Activated CD8-positive, alpha-beta memory T cell treated with anti-CD3 and anti-CD28 coated beads, Interleukin-2, amount 50 U/mL, for 4 hours (primary cell): ENCODE measurements around the gene DSCAM.

ENCODE experiments used
- DNase-seq: peaks from one replicate; pipeline ENCODE4 v3.0.0-alpha.2; 2020

The DSCAM gene

DNA sequence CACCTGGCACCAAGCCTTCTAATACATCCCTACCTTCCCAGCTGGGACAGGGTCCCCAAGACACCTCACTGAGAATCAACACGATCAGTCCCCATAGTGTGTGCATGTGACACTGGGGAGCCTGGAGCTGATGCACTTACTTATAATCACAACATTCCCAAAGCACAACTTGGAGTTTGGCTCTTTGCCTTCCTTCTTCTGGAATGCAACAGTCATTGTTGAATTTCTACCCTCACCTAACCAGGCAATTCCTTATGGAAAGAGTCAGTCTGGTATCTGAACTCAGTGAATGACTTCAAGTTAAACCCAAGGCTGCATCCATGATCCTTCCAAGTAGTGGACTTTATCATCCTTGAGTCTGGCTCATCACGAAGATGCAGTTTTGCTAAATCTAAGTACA, 86.1 kb downstream of the DSCAM start:
- DNase-seq: no peak

DNA sequence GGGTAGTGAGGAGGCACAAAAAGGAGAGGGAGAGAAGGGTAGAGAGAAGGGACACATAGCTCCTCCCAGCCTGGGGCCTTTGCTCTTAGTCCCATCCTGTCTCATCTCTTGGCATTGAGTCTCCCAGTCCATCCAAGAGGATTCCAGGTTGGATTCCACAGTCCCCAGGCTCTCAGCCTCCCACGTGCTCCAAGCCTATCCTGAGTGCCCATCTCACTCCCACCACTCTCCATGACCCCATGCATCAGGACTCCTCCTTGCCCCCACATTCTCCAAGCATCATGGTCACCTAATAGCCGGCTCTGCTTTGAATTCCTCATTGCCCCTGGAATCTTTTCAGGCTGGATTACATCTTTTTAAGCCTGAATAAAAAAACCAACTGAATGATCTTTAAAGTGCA, 87.9 kb downstream of the DSCAM start:
- no peak for DNase-seq

DNA sequence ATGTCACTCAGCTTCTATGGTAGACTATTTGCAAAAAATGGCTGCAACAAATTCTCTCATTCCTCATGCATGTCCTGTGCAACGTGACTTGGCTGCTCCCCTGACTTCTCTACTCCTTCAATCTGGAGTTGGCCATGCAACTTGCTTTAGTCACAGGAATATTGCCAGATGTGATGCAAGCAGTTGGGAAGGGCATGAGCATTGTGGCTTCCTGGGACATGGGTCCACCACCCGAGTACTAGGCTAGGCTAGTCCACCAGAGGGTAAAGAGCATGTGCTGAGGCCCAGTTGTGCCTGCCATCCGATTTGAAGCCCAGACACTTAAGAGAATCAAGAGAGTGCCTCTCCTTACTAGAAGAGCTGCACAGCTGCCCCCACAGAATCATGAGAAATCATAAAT, 89.6 kb downstream of the DSCAM start:
- DNase-seq: no peak

DNA sequence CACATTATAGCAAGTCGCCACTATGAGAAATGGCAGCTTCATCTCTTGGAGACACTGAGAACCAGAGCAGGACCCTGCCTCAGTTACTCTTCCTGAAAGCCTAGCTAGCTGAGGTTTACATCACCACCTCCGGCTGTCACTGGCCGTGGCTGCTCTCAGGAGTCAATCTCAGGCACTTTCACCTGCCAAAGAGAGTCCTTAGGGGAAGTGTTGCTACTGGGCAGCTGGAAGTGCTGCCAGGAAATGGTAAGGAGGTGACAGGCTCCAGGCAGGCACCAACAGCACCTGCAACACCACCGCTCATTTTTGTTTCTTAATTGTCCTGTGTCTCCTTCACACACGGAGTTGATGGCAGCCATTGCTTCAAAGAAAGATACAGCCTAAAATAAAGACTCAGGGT, 92.5 kb downstream of the DSCAM start:
- no peak for DNase-seq

DNA sequence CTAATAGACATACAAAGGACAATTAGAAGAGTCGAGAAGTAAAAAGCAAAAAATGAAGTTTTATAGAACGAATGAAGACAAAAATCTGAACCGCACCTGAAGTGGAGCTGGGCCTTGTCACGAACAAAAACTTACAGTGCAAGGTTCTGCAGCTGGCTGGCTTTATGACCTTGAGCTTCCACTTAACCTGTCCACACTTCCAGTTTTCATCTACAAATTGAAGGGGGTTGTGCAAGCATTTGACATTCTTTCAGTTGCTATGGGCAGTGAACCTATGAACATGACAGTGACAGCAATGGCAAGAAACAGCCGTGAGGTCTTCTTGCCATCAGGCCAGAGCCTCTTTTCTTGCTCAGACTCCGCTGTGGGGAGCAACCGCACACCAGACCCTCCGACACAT, 93.2 kb downstream of the DSCAM start:
- no peak for DNase-seq

DNA sequence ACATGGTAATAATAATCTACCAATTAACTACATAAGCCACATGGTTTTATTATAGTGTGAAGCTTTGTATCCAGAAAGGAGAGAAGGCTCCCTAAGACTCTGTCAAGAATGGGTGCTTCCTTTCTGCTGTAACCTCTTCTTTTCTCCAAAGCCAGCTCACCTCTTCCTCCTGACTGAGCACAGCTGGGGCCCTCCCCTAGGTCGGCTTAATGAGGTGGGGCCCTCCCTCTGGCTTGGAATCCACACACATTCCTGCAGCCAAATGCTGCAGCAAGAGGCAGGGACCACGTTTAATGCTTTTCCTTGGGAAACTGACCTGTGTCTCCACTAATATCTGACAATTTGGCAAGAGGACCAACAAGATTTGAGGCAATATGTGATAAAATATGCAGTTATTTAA, 94.8 kb downstream of the DSCAM start:
- DNase-seq: no peak

DNA sequence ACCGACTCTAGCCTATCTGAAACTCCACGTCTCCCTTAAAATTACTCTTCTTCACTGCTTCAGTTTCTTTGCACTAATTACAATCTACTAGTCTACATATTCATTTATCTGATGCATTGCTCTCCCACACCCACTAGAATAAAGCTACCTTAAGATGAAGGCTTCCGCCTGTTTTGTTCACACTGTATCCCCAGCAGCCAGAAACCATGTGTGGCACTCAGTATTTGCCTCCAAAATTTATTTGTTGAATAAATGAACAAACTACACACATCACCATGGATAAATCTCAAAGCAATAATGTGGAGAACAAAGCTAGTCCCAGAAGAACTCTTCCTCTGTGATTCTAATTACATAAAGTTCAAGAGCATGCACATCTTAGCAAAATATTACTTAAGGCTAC, 95.7 kb downstream of the DSCAM start:
- DNase-seq: no peak

DNA sequence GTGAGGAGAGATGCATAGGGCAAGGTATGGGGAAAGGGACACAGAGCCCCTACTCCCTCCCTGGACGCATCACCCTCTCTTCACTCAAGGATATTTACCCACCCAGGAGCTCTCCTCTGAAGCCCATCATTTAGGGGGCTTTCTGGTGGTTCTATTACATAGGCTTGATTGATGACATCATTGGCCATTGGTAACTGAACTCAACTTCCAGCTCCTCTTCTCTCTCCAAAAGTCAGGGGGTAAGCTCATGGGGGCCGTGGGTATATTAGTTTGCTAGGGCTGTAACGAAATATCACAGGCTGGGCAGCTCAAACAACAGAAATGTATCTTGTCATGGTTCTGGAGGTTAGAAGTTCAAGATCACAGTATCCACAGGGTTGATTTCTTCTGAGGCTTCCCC, 110.8 kb downstream of the DSCAM start:
- no peak for DNase-seq

DNA sequence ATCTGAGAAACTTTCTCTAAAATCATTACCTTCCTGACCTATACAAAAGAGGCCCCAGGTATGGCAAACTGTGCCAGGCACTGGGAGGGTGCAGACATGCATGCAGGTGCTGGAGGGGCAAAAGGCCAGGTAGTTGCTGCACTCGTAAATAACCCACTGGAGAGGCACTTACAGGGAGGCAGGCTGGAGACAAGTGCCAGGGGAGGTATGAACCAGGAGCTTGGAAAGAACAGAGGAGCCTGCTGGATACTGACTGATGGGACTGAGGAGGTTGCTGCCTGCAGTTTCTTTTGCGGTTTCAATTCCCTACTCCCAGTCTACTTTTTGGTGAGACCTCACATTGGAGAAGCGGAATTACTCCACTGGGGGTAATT, 113.9 kb downstream of the DSCAM start:
- no peak for DNase-seq

DNA sequence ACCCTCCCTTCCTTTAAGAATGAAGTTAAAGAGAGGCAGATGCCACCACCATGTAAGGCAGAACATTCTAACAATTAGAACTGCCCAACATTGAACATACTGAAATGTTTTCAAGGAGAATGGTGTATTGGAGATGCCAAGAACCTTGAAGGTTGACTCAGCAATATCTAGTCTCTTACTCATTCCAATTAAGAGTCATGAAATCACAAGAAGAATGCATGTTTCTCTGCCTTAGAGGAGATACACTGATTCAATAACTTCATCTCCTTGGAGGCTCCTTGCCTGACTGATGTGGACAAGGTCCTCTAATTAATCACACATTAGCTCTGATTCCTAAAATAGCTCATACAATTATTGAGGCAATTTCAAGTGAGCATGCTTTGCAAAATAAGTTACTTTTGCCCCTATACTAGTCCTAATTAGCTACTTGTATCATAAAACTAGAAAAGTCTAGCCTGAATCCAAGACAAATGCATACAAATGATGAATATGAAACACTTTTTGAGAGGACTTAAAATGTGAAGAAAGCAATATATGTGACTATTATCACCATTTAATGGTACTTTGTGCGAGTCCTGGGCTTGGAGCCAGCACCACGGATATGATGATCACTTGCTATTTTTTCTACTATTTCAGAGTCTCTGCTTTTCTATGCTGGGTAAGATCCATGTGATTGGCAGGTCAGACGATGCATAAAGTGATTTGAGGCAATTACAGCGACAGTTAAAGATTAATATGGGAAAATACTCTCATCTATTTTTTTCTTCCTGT, 114.5 kb downstream of the DSCAM start:
- no peak for DNase-seq

DNA sequence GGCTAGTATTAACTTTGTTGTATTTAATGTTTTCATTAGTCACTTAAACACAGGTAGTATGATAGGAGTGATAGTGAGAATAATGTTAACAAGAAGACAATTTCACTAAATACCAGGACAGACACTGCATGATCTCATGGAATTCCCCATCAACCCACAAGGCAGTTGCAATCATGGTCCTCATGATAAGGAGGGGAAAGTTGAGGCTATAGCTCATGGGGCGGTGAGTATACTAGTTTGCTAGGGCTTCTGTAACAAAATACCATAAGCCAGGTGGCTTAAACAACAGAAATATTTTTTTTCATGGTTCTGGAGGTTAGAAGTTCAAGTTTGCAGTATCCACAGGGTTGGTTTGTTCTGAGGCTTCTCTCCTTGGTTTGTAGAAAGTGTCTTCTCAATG, 115.8 kb downstream of the DSCAM start:
- DNase-seq: no peak

DNA sequence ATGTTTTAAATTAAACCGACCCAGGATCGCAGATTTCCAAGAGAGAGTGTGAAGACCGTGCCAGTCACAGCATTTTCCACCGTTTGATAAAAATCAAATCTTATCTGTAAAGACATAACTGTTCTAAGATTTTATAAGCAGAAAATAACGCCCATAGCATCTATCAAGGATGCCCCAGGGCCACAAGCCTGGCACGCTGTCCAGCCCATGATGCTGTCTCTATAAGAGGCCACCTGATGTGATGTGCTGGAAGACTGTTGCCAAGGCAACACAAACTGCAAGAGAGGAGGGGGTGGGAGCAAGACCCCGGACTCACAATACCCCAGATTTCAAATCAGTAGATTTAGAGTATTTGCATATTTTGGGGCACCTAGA, 116.5 kb downstream of the DSCAM start:
- no peak for DNase-seq

DNA sequence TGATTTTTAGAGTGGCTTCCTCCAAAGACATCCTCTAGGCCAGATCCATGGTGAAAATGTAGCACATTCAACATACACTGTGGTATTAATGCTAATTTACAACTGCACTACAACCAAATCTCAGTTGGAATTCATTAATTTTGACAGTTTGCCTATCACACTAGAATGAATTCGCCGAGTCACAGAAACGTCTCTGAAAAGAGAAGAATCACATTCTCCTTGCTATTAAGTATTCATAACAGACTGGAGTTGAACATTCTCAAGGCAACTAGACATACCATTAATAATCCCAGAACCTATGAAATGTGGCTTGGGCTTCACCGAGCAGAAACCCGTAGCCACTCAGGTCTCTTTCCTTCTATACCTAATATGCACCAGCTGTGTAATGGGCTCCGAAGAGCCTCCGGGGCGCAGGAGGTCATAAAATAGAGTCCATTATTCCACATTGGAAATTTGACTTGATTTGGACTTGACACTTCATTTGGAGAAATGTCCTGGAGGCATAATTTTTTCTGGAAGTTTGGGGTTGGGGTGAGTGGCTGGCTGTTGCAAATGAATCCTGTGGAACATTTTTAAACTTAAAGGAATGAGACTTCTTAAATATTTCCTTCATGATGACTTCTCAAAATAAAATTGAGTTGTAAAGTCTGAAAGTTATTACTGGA, 117.1 kb downstream of the DSCAM start:
- no peak for DNase-seq

DNA sequence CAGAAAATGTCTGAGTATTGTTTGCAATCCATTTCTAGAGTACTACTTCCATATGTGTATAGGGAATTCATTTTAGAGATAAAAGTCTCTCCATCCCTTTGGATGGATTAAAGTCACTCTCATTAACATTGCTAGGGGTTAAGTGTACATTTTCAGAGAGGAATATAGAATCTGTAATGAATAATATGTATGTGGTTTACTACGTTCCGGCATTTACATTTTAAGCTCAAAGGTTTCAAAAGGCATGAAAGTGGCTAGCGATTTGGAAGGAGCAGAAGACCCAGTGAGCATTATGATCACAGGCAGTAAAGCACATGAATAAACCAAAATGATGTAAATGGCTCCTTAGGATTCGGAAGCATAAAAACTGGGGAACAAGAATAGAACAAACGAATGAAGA, 123.0 kb downstream of the DSCAM start:
- no peak for DNase-seq

DNA sequence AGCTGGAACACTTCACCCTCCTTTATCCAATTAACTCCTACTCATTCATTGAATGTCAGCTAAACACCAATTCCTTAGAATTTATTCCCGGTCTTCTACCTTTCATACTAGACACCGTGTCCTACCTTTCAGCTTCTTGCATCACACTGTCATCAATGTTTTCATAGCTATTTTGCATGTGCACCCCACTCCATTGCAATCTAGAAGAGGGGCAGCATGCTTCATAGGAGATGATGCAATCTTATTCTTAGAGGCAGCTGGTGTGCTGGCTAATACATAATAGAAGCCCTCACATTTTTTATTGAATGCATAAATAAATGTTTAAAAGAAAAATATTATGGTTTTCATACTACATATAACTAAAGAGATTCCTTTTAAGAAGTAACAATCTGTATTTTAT, 123.6 kb downstream of the DSCAM start:
- DNase-seq: no peak

DNA sequence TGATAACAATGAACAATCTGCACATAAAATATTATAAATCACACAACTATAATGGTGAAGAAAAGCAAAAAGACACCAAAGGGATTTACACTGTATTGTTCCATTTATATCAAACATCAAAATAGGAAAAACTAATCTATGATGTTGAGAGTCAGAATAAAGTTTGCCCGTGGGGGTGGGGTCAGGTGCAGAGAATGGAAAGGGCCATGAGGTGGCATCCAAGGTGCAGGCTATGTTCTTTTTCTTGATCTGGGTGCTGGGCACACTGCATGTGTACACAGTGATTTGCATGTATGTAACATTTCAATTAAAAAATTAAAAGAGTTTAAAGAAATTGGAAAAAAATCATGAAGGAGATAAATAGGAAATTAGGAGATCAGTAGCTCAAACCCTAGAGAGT, 127.3 kb downstream of the DSCAM start:
- DNase-seq: no peak

DNA sequence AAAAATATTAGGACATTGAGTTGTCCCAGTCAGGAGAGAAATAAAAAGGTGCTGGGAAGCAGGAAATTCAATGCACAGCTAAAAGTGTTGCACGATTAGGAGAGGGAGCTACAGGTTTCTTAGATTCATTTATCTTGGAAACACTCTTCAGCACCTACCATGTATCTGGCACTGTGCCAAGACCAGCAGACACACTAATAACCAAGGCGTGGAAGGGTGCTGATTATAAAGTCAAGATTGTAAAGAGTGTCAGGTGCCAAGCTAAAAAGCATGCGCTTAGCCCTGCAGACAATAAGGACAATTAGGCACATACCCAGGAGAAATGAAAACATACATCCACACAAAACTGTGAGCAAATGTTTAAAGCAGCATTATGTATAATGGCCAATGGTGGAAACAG, 129.9 kb downstream of the DSCAM start:
- DNase-seq: no peak

DNA sequence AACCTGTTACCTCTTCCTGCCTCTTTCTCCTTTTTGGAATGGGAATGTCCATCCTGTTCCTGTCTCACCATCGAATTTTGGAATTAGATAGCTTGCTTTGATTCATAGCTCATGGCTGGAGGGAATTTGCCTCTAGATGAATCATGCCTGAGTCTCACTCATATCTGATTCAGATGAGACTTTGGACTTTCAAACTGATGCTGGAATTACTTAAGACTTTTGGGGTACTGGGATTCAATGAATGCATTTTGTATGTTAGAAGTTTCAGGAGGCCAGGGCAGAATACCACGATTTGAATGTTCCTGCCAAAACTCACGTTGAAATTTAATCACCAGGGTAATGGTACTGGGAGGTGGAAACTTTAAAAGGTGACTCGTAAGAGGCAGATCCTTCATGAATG, 132.4 kb downstream of the DSCAM start:
- no peak for DNase-seq

DNA sequence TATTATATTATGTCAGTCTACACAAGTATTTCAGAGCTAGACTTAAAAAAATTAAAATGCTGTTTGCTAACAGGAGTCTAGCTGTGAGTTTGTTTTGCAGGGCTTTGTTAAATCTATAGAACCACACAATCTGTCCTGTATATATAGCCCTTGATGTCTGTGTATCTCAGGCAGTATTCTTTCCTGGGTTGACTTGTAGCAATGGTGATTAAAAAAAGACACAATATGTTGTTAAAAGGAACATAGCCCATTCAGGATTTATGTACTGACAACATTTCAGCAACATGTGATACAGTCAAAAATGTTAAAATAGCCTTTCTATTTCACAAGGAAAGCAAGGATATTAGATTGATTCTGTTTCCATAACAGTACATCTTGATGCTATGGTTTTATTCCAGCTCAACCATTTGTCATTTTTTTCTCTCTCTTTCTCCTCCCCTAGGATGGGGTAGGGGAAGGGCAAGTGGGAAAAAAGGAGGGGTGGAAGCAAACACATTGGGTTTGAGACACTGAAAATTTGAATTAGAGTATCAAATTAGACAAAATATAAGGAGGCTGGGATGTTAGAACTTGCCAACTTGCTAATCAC, 139.2 kb downstream of the DSCAM start:
- DNase-seq: no peak

DNA sequence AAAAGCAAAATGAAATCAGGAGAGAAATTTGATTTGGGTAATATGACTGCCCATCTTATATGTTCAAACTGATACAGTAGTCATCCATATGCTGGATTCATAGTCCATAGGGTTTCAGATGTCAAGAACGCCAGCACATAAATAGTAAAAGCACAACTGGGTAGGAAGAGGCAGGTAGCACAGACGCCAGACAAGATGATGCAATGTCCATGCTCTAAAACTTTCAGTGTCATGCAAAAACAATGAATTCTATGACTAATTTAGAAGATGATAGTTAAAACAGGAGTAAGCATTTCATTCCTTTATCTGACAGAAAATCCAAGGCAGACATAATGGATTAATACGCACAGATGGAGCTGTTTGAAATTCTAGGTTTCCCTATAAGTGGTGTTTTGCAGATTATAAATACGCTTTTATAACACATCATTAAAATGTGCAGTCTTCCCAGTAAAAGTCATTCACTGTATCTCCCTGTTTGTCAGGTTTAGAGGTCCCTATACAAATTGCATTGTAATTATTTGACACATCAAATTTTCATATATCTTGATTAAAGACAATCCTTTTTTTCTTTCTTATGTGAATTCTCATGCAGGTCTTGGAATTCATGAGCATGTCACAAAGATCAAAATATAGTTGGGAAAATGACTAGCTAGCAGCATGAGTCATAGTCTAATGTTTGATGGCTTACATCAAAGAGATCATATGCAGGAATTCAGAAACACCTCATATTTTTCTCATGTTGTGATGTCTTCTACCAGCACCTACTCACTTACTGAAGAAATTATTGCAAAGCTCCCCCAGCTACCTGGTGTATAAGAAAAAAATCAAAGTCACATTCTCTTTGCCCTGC, 139.9 kb downstream of the DSCAM start:
- DNase-seq: no peak

DNA sequence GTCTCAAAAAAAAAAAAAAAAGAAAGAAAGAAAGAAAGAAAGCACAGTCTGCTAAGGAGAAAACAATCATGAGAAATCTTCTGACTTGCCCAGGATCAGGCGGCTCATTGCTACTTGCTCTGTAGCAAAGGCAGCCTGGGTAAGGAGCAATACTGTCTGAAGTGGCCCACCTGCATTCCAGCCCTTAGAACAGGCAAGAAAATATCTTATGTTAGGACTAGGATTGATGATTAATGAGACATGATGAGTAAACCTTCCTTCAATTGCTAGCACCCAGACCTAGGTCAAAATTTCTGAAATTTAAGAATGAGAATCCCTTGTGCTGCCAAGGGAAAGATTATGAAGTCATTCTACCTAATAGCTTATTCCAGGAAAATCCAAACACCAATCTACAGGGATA, 140.8 kb downstream of the DSCAM start:
- DNase-seq: no peak

DNA sequence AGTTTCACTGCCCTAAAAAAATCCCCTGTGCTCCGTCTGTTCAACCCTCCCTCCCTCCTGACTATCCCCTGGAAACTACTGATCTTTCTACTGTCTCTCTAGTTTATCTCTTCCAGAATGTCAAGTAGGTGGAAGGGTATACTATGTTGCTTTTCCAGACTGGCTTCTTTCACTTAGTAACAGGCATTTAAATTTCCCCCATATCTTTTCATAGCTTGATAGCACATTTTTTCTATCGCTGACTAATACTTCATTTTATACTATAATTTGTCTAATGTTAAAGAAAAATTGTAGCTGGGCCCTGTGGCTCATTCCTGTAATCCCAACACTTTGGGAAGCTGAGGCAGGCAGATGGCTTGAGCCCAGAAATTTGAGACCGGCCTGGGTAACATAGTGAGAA, 142.8 kb downstream of the DSCAM start:
- no peak for DNase-seq

DNA sequence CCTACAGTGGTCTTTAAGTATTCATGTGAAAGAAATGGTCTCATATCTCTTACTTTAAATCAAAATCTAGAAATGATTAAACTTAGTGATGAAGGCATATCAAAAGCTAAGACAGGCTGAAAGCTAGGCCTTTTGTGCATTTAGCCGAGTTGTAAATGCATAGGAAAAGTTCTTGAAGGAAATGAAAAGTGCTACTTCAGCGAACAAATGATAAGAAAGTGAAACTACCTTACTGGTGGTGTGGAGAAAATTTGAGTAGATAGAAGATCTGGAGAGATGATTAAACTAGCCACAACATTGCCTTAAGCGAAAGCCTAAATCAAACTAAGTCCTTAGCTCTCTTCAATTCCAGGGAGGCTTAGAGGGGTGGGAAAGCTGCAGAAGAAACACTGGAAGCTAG, 147.6 kb downstream of the DSCAM start:
- DNase-seq: no peak

DNA sequence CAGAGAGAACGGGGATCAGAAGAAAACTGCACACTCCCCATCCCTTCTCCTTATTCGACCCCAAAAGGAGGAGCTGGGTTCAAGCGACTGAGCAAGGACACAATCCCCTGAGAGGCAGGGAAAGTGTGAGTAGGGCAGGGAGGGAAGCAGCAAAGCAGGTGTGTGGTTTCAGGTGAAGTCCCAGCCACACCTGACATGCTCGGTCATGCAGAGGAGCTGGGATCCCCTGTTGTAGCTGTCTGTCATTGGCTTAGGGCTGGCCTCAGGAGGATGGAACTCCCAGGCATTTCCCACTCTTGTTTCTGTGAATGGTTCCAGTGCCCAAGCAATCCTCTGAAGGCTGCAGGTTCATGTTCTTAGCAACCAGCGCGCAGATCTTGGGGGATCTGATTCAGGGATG, 150.7 kb downstream of the DSCAM start:
- DNase-seq: no peak
